ENCODE measurements around the gene APOBEC4. TPM values are rescaled to one million over a fixed set of nuclear protein-coding genes. Genes with fewer than 3 reads are reported as not detected.
A peak's percentile ranks its signal among the peaks of the same experiment; 100 is the strongest.
"Not testable (repeated sequence)": the region's sequence is repeated elsewhere in the genome, so short reads cannot be mapped to it uniquely, and the experiment has no call there.

Gene APOBEC4
- total RNA-seq, 3 donors from 2014 or later = not detected

DNA sequence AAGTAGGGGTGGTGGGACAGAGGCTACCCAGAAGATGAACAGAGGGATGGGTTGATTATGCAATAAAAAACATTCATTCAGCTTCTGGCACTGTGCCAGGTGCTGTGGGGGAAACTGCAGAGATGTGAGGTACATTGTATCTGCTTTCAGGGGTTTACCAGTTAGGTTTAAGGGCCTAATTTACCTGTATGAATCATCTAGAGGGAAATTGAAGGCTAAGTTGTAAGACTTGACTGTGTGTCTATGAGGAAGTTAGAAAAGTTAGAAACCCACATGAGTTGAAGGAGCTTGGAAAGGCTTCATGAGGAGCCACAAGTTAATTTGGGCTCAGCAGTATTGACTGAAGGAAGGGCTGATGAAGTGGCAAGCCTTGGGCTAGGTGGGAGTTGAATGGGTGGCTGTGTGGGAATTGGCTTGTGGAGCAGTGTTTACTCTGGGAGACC, 36.7 kb upstream of the APOBEC4 start:
- H3K36me3 ChIP-seq = no peaks in the 10 kb centered on the region
- H3K27ac ChIP-seq = no peak overlapping the region
- TF ChIP-seq POLR2AphosphoS5 (IDR thresholded peaks at IDR 0.05) = no peak
- TF ChIP-seq, protein P1, sequence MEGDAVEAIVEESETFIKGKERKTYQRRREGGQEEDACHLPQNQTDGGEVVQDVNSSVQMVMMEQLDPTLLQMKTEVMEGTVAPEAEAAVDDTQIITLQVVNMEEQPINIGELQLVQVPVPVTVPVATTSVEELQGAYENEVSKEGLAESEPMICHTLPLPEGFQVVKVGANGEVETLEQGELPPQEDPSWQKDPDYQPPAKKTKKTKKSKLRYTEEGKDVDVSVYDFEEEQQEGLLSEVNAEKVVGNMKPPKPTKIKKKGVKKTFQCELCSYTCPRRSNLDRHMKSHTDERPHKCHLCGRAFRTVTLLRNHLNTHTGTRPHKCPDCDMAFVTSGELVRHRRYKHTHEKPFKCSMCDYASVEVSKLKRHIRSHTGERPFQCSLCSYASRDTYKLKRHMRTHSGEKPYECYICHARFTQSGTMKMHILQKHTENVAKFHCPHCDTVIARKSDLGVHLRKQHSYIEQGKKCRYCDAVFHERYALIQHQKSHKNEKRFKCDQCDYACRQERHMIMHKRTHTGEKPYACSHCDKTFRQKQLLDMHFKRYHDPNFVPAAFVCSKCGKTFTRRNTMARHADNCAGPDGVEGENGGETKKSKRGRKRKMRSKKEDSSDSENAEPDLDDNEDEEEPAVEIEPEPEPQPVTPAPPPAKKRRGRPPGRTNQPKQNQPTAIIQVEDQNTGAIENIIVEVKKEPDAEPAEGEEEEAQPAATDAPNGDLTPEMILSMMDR (IDR thresholded peaks at IDR 0.05) = no peak
- TF ChIP-seq POLR2A (IDR thresholded peaks at IDR 0.05) = no peak
- no peak overlapping the region for H3K4me3 ChIP-seq
- no peak for DNase-seq (ENCODE audit: low spot score in 2 of 2)
- no peaks in the 10 kb centered on the region for H3K27me3 ChIP-seq
- intact Hi-C loops (cut with DNase I; ENCODE audit: low total_unique reads) = loop anchor here (5.0 kb wide), 1 partner anchor 123 kb away; no protein-coding TSS in a partner anchor
- no peaks in the 10 kb centered on the region for H3K4me1 ChIP-seq
- no peaks in the 10 kb centered on the region for H3K9me3 ChIP-seq

DNA sequence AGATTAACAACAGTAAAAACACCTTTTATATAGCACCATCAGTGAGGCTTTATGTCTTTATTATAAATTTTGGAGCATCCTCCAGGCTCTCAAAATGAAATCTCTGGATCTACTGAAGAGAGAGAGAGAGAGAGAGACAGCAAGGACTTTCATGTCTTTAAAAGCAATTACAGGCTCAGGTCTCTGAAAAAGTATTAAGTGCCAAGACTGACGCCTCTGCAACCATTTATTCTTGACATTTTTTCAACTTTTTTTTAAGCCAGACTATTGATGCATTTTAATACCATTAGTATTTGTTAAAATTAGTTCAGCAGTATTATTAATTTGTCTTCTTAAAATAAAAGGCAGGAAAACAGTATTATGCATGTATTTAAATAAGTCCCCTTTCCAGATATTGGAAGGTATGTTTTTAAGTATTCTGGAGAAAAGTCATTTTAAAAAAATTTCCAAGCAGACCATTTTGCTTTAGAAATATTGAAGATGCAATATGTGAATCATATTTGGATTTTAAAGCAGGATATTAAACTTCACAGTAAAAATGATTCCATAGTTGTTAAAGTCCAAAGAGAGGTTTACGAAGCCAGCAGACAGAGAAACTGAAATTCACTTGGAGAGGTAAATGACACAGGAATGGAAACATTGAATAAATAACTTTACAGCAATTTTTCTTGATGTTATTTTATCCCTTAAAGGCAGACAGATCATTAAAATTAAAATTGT, 35.4 kb upstream of the APOBEC4 start:
- Histone ChIP-seq H3K27ac (no peak overlapping the region), H3K4me1 (no peaks in the 10 kb centered on the region), H3K36me3 (no peaks in the 10 kb centered on the region), H3K4me3 (no peak overlapping the region), H3K9me3 (no peaks in the 10 kb centered on the region), H3K27me3 (no peaks in the 10 kb centered on the region)
- intact Hi-C loops (cut with DNase I; ENCODE audit: low total_unique reads) = no loop called here
- TF ChIP-seq, protein P1 (IDR thresholded peaks at IDR 0.05) = no peak
- no peak for TF ChIP-seq POLR2A (IDR thresholded peaks at IDR 0.05)
- TF ChIP-seq POLR2AphosphoS5 (IDR thresholded peaks at IDR 0.05) = no peak
- DNase-seq (ENCODE audit: low spot score in 2 of 2) = no peak

DNA sequence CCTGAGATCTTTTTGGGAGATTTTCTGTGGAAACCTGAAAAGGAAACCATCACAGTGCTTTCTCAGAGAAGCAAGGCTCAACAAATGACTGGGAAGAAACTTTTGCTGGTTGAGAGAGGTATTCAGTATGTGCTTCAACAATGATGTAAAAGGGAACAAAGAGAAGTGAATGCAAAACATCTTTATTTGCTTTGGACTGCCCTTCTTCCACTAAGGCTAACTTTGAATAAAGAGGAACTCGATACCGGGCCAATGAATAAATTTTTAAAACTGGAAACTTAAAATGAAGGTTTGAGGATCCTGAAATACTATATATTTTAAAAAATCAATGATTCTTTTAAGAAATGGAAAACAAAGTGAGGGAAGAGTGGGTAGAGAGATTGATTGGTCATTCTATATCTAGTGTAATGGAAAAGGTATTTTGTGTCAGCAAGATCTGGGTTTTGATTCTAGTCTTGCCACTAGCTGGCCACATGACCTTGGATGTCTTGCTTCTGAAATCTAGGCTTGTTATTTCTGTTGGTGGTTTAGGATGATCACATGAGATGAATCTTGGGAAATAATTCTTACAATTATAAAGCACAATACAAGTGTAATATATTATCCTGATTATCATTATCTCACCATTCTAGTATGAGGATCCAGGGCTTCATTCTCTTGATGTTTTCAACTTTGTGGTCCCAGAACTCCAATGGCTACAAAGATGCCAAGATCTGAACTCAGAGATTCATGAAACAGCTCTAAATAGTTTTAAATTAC, 34.6 kb upstream of the APOBEC4 start:
- Histone ChIP-seq H3K27me3 (no peaks in the 10 kb centered on the region), H3K36me3 (no peaks in the 10 kb centered on the region), H3K27ac (no peak overlapping the region), H3K4me1 (no peaks in the 10 kb centered on the region), H3K4me3 (no peak overlapping the region), H3K9me3 (no peaks in the 10 kb centered on the region)
- no peak for DNase-seq (ENCODE audit: low spot score in 2 of 2)
- intact Hi-C loops (cut with DNase I; ENCODE audit: low total_unique reads) = no loop called here
- TF ChIP-seq, protein P1 (IDR thresholded peaks at IDR 0.05) = no peak
- TF ChIP-seq POLR2AphosphoS5 (IDR thresholded peaks at IDR 0.05) (no peak), POLR2A (IDR thresholded peaks at IDR 0.05) (no peak)

DNA sequence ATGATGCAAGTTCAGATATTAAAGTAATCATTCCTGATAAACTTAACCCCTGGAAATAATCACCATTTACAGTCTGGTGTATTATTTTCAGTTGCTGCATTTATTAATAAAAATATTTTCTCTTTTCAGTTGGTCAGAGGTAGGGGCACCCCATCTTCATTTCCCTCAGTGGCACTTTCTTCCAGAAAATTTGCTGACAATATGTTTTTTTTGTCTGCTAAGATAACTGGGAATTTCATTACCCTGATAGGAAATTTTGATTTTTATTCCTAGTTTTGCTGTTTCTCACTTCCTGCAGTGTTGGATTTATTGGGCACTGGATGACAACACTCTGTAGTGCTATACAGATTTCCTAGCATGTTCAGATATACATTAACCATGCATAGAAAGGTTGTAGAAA, 33.1 kb upstream of the APOBEC4 start:
- intact Hi-C loops (cut with DNase I; ENCODE audit: low total_unique reads) = no loop called here
- TF ChIP-seq, protein P1 (IDR thresholded peaks at IDR 0.05) = no peak
- TF ChIP-seq POLR2A (IDR thresholded peaks at IDR 0.05) = no peak
- no peak for TF ChIP-seq POLR2AphosphoS5 (IDR thresholded peaks at IDR 0.05)

DNA sequence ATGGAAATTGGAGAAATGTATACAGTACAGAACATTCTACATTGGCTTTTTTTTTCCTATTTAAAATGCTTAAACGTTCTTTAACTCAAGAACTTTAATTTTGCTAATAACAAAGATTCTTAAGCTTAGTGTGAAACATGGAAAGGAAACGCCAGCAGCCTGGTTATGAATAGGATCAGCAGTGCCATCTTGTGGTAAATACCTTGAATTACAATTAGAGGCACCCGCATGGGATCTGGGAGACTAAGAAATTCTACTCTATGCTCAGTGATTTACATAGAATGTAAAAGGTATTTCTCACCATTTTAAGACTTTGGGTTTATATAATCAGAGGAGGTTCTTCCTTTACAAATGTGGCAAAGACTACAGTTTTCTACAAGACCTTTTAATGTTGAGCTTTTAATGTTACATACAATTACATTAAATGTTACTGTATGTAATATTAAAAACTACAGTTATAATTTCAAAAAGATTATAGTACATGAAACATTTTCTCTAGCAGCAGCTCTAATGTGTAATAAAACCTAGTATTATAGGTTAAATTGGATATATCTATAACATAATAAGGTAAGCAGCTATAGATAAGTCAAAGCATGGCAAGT, 32.1 kb upstream of the APOBEC4 start:
- H3K27me3 ChIP-seq = no peaks in the 10 kb centered on the region
- H3K4me1 ChIP-seq = no peaks in the 10 kb centered on the region
- TF ChIP-seq, protein P1 (IDR thresholded peaks at IDR 0.05) = peak in 2 of 3 donors; percentile 44 to 68
- TF ChIP-seq POLR2A (IDR thresholded peaks at IDR 0.05) (no peak), POLR2AphosphoS5 (IDR thresholded peaks at IDR 0.05) (no peak)
- DNase-seq (ENCODE audit: low spot score in 2 of 2) = no peak
- H3K27ac ChIP-seq = no peak overlapping the region
- H3K4me3 ChIP-seq = no peak overlapping the region
- H3K9me3 ChIP-seq = no peaks in the 10 kb centered on the region
- intact Hi-C loops (cut with DNase I; ENCODE audit: low total_unique reads) = no loop called here
- H3K36me3 ChIP-seq = no peaks in the 10 kb centered on the region

More for the DNA sequence above, 33.1 kb upstream of the APOBEC4 start:
- Histone ChIP-seq H3K36me3 (no peaks in the 10 kb centered on the region), H3K27ac (no peak overlapping the region), H3K4me3 (no peak overlapping the region), H3K27me3 (no peaks in the 10 kb centered on the region), H3K4me1 (no peaks in the 10 kb centered on the region), H3K9me3 (no peaks in the 10 kb centered on the region)
- DNase-seq (ENCODE audit: low spot score in 2 of 2) = no peak

DNA sequence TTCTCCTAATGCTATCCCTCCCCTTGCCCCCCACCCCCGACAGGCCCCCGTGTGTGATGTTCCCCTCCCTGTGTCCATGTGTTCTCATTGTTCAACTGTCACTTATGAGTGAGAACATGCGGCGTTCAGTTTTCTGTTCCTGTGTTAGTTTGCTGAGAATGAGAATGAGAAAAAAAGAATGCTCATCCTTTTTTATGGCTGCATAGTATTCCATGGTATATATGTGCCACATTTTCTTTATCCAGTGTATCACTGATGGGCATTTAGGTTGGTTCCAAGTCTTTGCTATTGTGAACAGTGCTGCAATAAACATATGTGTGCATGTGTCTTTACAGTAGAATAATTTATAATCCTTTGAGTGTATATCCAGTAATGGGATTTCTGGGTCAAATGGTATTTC, 26.2 kb upstream of the APOBEC4 start:
- H3K27ac ChIP-seq; intact Hi-C loops (cut with DNase I; ENCODE audit: low total_unique reads); H3K36me3 ChIP-seq; H3K4me1 ChIP-seq; H3K4me3 ChIP-seq; H3K27me3 ChIP-seq; DNase-seq (ENCODE audit: low spot score in 2 of 2); H3K9me3 ChIP-seq: not testable (repeated sequence)
